HepG2 (cell line): ENCODE results near the gene NUDT21.

ENCODE experiments used
- MYC ChIP-seq: sonication (generic); formaldehyde crosslinking; IDR thresholded peaks from 2 replicates; pipeline ENCODE4 v1.9.0; 2021; ENCODE audit warnings: missing genetic modification reagents, borderline replicate concordance
- POLR2AphosphoS5 ChIP-seq: IDR thresholded peaks from 2 replicates; pipeline ENCODE4 v1.6.1; 2012; ENCODE audit warnings: low read depth, low read length
- ZFP90 ChIP-seq: sonication (generic); formaldehyde crosslinking; IDR thresholded peaks from 2 replicates; pipeline ENCODE4 v1.8.0; 2022; ENCODE audit warnings: missing genetic modification reagents, mild to moderate bottlenecking, inconsistent platforms, borderline replicate concordance
- ZNF687 ChIP-seq: sonication (generic); formaldehyde crosslinking; IDR thresholded peaks from 2 replicates; pipeline ENCODE4 v1.5.1; 2020; ENCODE audit warnings: mild to moderate bottlenecking, missing genetic modification reagents, moderate library complexity

GRCh38 chr16:56428091-56428490, 23.0 kb downstream of the NUDT21 start:
- TF ChIP-seq ZFP90 (CRISPR knock-in tag), result no peak
- no peak for TF ChIP-seq ZNF687 (CRISPR knock-in tag)
- no peak for TF ChIP-seq POLR2AphosphoS5
- no peak for TF ChIP-seq MYC (CRISPR knock-in tag)
